HepG2 (cell line): ENCODE results near the gene ZNRD2.

Experiments
- ARID3A ChIP-seq: IDR thresholded peaks from 2 replicates; pipeline ENCODE4 v1.6.1; 2012; ENCODE audit warnings: low read depth, low read length, improper control_type of control experiment
- ATF4 ChIP-seq, 2 experiments: fragments of 450-650 bp in 1 of 2; sonication (generic) in 1 of 2; formaldehyde crosslinking; IDR thresholded peaks; 2 replicates each; pipeline versions ENCODE4 v1.5.0 to v1.8.0; 2020 to 2022; ENCODE audit warnings: mild to moderate bottlenecking in 1 of 2, missing genetic modification reagents in 1 of 2
- CTCF ChIP-seq: sonication (generic); formaldehyde crosslinking; IDR thresholded peaks from 2 replicates; pipeline ENCODE4 v1.5.0; 2020; ENCODE audit warnings: mild to moderate bottlenecking, missing genetic modification reagents, moderate library complexity
- GATA4 ChIP-seq: sonication (generic); IDR thresholded peaks from 2 replicates; pipeline ENCODE4 v1.6.1; 2016; ENCODE audit warnings: antibody characterized with exemption, low read depth, borderline replicate concordance
- HMGXB4 ChIP-seq, 2 experiments: sonication (generic) in 1 of 2; formaldehyde crosslinking in 1 of 2; IDR thresholded peaks; 2 replicates each; pipeline versions ENCODE4 v1.4.0 to v1.6.1; 2018 to 2020; ENCODE audit warnings: missing genetic modification reagents in 2 of 2, borderline replicate concordance in 1 of 2, low read depth in 1 of 2, mild to moderate bottlenecking in 1 of 2, missing biosample characterization in 1 of 2
- PPARG ChIP-seq: conservative IDR thresholded peaks from 2 replicates; pipeline ENCODE4 v1.6.1; 2016; ENCODE audit warnings: missing biosample characterization, missing genetic modification reagents
- REPIN1 ChIP-seq: sonication (generic); formaldehyde crosslinking; IDR thresholded peaks from 2 replicates; pipeline ENCODE4 v1.8.0; 2022; ENCODE audit warnings: missing genetic modification reagents, low read depth, mild to moderate bottlenecking, borderline replicate concordance
- THAP8 ChIP-seq: sonication (generic); formaldehyde crosslinking; IDR thresholded peaks from 2 replicates; pipeline ENCODE4 v1.5.1; 2020; ENCODE audit warnings: missing genetic modification reagents, mild to moderate bottlenecking, borderline replicate concordance
- ZNF180 ChIP-seq: sonication (generic); formaldehyde crosslinking; IDR thresholded peaks from 2 replicates; pipeline ENCODE4 v1.4.0; 2020; ENCODE audit warnings: low read depth, missing genetic modification reagents, borderline replicate concordance
- TF ChIP-seq, protein P1 (sequence below): sonication (generic); formaldehyde crosslinking; IDR thresholded peaks from 2 replicates; pipeline ENCODE4 v1.4.0; 2020; ENCODE audit warnings: missing genetic modification reagents

- TF ChIP-seq ATF4 (CRISPR knock-in tag; IDR thresholded peaks at IDR 0.05): no peak
- TF ChIP-seq, protein P1, sequence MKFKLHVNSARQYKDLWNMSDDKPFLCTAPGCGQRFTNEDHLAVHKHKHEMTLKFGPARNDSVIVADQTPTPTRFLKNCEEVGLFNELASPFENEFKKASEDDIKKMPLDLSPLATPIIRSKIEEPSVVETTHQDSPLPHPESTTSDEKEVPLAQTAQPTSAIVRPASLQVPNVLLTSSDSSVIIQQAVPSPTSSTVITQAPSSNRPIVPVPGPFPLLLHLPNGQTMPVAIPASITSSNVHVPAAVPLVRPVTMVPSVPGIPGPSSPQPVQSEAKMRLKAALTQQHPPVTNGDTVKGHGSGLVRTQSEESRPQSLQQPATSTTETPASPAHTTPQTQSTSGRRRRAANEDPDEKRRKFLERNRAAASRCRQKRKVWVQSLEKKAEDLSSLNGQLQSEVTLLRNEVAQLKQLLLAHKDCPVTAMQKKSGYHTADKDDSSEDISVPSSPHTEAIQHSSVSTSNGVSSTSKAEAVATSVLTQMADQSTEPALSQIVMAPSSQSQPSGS (CRISPR knock-in tag): no peak
- TF ChIP-seq CTCF (CRISPR knock-in tag): no peak
- TF ChIP-seq THAP8: no peak
- TF ChIP-seq REPIN1 (CRISPR knock-in tag): no peak
- TF ChIP-seq ARID3A: no peak
- no peak for TF ChIP-seq GATA4
- TF ChIP-seq HMGXB4 (CRISPR knock-in tag; IDR thresholded peaks at IDR 0.05; ENCODE audit: borderline replicate concordance in 1 of 2, low read depth in 1 of 2): no peak
- TF ChIP-seq ZNF180 (CRISPR knock-in tag): no peak
- TF ChIP-seq PPARG: no peak
Measured at GRCh38 chr11:65609665-65610064, 39.4 kb downstream of the ZNRD2 start.
